Gastroesophageal sphincter (tissue), 4 donors: ENCODE measurements around the gene SEMA3C. TPM values are rescaled to one million over a fixed set of nuclear protein-coding genes. Genes with fewer than 3 reads are reported as not detected.

Experiments used
- ATAC-seq: fragments of 150-250 bp; one replicate; pipeline ENCODE4 v1.9.1; 2016; ENCODE audit warnings: mild to moderate bottlenecking, moderate library complexity
- H3K27ac ChIP-seq, 4 donors: fragments of 200-600 bp; sonication (generic) in 3 of 4; 1 replicate in 3 of 4; 2 replicates in 1 of 4; pipeline ENCODE4 v1.5.1; 2016 to 2019
- H3K27me3 ChIP-seq: fragments of 200-600 bp; sonication (generic); one replicate; pipeline ENCODE4 v1.5.1; 2019
- H3K36me3 ChIP-seq, 2 donors: fragments of 200-600 bp; sonication (generic); one replicate each; pipeline ENCODE4 v1.5.1; 2019; ENCODE audit warnings: control low read depth in 1 of 2
- H3K4me1 ChIP-seq, 3 donors: fragments of 200-600 bp; sonication (generic); 1 replicate in 2 of 3; 2 replicates in 1 of 3; pipeline ENCODE4 v1.5.1; 2016 to 2019; ENCODE audit warnings: control low read depth in 2 of 3
- H3K4me3 ChIP-seq, 2 donors: fragments of 200-600 bp; sonication (generic); one replicate each; pipeline ENCODE4 v1.5.1; 2019; ENCODE audit warnings: mild to moderate bottlenecking in 1 of 2, moderate library complexity in 1 of 2
- H3K9me3 ChIP-seq, 3 donors: fragments of 200-600 bp; sonication (generic); one replicate each; pipeline ENCODE4 v1.5.1; 2017 to 2019; ENCODE audit warnings: control low read depth in 2 of 3
- EP300 ChIP-seq: sonication (generic); formaldehyde crosslinking; IDR thresholded peaks from one replicate; pipeline ENCODE4 v1.6.1; 2017; ENCODE audit warnings: antibody characterized with exemption, mild to moderate bottlenecking
- POLR2A ChIP-seq, 2 donors: fragments of 450-650 bp; IDR thresholded peaks; one replicate each; pipeline ENCODE4 v1.6.1; 2017; ENCODE audit warnings: antibody characterized with exemption in 2 of 2, mild to moderate bottlenecking in 2 of 2, moderate library complexity in 1 of 2
- POLR2AphosphoS5 ChIP-seq: sonication (generic); formaldehyde crosslinking; IDR thresholded peaks from one replicate; pipeline ENCODE4 v1.6.1; 2017; ENCODE audit warnings: antibody characterized with exemption
- WGBS, 2 donors: methylation state at CpG; one replicate each; pipeline ENCODE4 v1.1.5; 2018; ENCODE audit warnings: low coverage in 1 of 2; 5-methylcytosine and 5-hydroxymethylcytosine counted together
- total RNA-seq, 4 donors: library from RNA; depleted of rRNA; stranded (reverse); fragments of >200 nt; gene quantifications; one replicate each; pipeline ENCODE4 v1.1.0, GENCODE V29; 2016
- TF ChIP-seq, protein P1 (sequence below), 4 experiments: fragments of 200-600 bp in 2 of 4; fragments of 450-650 bp in 2 of 4; sonication (generic) in 1 of 4; IDR thresholded peaks; one replicate each; pipeline ENCODE4 v1.5.1; 2017 to 2019; ENCODE audit warnings: antibody characterized with exemption in 4 of 4, mild to moderate bottlenecking in 2 of 4, moderate library complexity in 2 of 4

Gene SEMA3C
- total RNA-seq, 4 donors from 2014 or later = 115 to 189 (median 160) TPM

DNA sequence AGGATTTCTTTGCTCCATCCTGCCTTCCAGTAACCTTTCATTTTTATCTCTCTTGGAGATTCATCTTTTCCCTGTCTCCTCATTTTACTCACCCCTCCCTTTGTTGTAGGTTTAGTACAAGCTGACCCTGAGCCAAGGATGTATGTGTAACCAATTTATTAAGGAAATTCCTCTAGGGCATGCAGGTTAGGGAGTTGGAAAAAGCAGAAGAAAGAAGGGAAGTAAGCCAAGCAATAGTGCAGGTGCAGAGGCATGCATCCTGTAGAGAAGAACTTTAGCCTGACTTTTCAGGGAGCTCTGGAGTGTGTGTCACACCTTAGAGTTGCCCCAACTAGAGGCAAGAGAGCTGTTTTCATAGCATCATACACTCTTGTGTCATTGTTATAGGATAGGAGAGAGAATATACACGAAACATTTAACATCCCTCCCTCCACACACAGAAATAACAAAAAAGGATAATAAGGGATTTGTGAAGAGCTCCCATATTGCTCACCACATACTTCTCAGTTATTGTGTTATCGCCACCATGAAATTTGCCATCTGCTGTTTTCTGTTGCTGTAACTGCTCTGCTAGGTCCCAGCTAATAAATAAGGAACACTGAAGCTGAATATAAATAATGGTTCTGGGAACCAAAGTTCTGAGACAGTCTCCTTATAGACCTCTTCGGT lies 21.8 kb upstream of the SEMA3C start:
- Histone ChIP-seq H3K9me3 (no peaks in the 10 kb centered on the region), H3K36me3 (no peaks in the 10 kb centered on the region), H3K4me3 (no peak overlapping the region), H3K27ac (peak overlapping the region in 2 of 4 donors; percentile 8 to 9), H3K27me3 (no peaks in the 10 kb centered on the region), H3K4me1 (peaks cover 8 to 25% (median 9%) of the 10 kb centered on the region in 3 donors)
- 78 to 100% methylated on average over 1 to 3 of the region's 3 CpGs for WGBS, 2 donors
- no peak for ATAC-seq
- TF ChIP-seq EP300 (no peak), POLR2AphosphoS5 (no peak), POLR2A (IDR thresholded peaks at IDR 0.05) (no peak)
- TF ChIP-seq, protein P1, sequence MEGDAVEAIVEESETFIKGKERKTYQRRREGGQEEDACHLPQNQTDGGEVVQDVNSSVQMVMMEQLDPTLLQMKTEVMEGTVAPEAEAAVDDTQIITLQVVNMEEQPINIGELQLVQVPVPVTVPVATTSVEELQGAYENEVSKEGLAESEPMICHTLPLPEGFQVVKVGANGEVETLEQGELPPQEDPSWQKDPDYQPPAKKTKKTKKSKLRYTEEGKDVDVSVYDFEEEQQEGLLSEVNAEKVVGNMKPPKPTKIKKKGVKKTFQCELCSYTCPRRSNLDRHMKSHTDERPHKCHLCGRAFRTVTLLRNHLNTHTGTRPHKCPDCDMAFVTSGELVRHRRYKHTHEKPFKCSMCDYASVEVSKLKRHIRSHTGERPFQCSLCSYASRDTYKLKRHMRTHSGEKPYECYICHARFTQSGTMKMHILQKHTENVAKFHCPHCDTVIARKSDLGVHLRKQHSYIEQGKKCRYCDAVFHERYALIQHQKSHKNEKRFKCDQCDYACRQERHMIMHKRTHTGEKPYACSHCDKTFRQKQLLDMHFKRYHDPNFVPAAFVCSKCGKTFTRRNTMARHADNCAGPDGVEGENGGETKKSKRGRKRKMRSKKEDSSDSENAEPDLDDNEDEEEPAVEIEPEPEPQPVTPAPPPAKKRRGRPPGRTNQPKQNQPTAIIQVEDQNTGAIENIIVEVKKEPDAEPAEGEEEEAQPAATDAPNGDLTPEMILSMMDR (IDR thresholded peaks at IDR 0.05) = no peak

DNA sequence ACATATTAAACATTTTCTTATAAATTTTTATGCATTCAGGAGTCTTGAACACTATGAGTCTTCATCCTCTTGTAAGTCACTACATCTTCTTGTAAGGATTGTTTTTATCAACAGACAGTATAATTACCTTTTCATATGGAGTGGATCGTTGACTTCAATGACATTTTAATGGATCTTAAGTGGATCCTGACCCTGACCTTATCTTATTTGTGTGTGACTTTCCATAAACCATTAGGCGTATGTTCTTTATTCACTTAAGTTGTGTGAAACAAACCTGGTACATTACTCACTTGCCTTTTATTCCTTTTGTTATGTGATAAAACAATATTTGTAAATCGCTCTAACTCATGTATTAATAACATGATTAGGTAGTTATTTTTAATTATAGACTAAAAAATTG lies 18.5 kb upstream of the SEMA3C start:
- ATAC-seq = no peak
- H3K4me1 ChIP-seq = peaks cover 4 to 15% (median 8%) of the 10 kb centered on the region in 3 donors
- no peaks in the 10 kb centered on the region for H3K36me3 ChIP-seq
- TF ChIP-seq POLR2AphosphoS5 = no peak
- no peak for TF ChIP-seq EP300
- TF ChIP-seq POLR2A (IDR thresholded peaks at IDR 0.05) = no peak
- TF ChIP-seq, protein P1 (IDR thresholded peaks at IDR 0.05) = no peak
- no peak overlapping the region for H3K4me3 ChIP-seq
- no peaks in the 10 kb centered on the region for H3K27me3 ChIP-seq
- no peaks in the 10 kb centered on the region for H3K9me3 ChIP-seq
- 67 to 82% methylated on average over 3 of the region's 3 CpGs for WGBS, 2 donors
- no peak overlapping the region for H3K27ac ChIP-seq

DNA sequence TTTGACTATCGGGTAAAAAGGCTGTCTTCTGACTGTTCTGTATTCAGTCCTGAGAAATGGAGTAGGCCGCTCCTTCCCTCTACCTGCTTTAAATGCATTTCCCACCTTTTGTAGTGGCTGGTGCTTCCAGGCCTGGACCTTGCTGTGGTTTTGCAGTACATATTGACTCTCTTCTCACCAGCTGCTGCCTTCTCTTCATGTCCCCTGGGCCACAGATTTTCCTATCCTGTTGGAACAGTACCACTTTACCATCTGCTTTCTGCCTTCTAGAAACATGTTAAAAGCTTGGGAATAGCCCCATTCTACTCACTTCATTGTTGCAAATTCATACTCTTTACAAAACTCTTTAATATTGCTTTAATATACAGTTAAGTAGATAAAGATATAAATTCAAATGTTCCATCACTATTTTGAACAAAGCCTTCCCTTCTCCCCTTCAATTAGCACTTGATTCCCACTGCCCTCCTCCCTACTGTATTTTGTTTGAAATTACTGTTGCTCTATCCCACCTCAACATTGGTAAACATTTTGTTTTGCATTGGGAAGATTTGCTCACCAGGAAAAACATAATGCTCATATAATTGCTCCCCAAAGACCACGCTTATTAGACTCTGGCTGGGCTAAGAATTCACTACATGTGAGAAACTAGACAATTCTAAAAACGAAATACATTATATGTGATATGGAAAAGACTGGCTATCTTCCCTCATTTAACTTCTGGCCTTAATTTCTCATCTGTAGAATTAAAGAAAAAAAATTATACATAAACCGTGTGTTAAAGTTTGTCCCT lies 17.3 kb upstream of the SEMA3C start:
- no peak for ATAC-seq
- 95 to 96% methylated on average over 3 to 5 of the region's 5 CpGs for WGBS, 2 donors
- TF ChIP-seq POLR2AphosphoS5 (no peak), POLR2A (IDR thresholded peaks at IDR 0.05) (no peak), EP300 (no peak)
- TF ChIP-seq, protein P1 (IDR thresholded peaks at IDR 0.05) = no peak
- Histone ChIP-seq H3K36me3 (no peaks in the 10 kb centered on the region), H3K27me3 (no peaks in the 10 kb centered on the region), H3K4me3 (no peak overlapping the region), H3K27ac (no peak overlapping the region), H3K4me1 (peaks cover 0 to 3% (median 1%) of the 10 kb centered on the region in 3 donors), H3K9me3 (no peaks in the 10 kb centered on the region)

DNA sequence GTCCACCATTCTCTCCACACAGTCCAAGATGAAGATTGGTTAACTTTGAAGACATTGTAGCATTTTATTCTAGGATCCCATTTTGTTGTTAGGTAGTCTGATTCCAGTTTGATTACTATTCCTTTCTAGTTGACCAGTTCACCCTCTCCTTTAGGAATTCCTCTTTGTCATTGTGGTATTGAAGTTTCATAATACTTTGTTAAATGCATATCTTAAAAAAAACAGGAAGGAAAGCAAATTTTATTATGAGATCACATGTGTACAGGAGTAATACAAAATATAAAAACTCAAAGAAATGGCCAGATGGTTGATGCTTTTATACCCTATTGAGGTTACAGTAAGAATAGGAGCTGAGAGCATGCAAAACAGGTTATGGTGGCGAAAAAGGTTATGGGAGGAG lies 15.5 kb upstream of the SEMA3C start:
- Histone ChIP-seq H3K36me3 (no peaks in the 10 kb centered on the region), H3K4me1 (no peaks in the 10 kb centered on the region), H3K27me3 (no peaks in the 10 kb centered on the region), H3K9me3 (no peaks in the 10 kb centered on the region), H3K27ac (no peak overlapping the region), H3K4me3 (no peak overlapping the region)
- no peak for ATAC-seq
- WGBS, 2 donors = 88 to 100% methylated on average over 1 of the region's 1 CpG
- TF ChIP-seq POLR2A (IDR thresholded peaks at IDR 0.05) (no peak), EP300 (no peak), POLR2AphosphoS5 (no peak)
- TF ChIP-seq, protein P1 (IDR thresholded peaks at IDR 0.05) = no peak

DNA sequence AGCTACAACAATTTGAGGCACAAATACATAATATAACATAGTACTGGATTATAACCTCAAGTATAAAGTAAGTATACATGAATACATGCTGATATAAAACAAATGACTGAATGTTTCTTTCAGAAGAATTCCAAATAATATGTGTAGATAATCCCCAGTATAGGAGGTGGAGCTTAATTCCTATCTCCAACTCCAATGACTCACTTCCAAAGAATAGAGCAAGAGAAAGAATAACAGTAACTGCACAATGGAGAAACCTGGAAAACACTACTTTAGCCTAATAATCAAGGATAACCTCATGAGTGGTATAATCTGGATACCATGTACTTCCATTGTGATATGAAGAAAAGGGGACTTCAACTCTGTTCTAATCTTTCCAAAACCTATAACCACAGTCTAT lies 13.7 kb upstream of the SEMA3C start:
- Histone ChIP-seq H3K36me3 (no peaks in the 10 kb centered on the region), H3K9me3 (no peaks in the 10 kb centered on the region), H3K27ac (no peak overlapping the region), H3K4me3 (no peak overlapping the region), H3K4me1 (no peaks in the 10 kb centered on the region), H3K27me3 (no peaks in the 10 kb centered on the region)
- no peak for ATAC-seq
- TF ChIP-seq, protein P1 (IDR thresholded peaks at IDR 0.05) = no peak
- TF ChIP-seq POLR2A (IDR thresholded peaks at IDR 0.05) (no peak), EP300 (no peak), POLR2AphosphoS5 (no peak)
